Bronchial epithelial cell (primary cell): ENCODE measurements around the gene TEPSIN. TPM values are rescaled to one million over a fixed set of nuclear protein-coding genes. Genes with fewer than 3 reads are reported as not detected.
A peak's percentile ranks its signal among the peaks of the same experiment; 100 is the strongest.

Experiments
- DNase-seq: peaks from one replicate; pipeline ENCODE4 v3.0.0-alpha.2; 2010; ENCODE audit warnings: low read depth
- FAIRE-seq: peaks from 2 replicates; lab custom pipeline; 2011; peaks lifted over from hg19 to GRCh38; lab: Jason Lieb, UNC
- H3K27me3 ChIP-seq: 2 replicates; pipeline ENCODE4 v1.5.1; 2011; ENCODE audit warnings: low read length; ENCODE audit not compliant: control insufficient read depth, insufficient read depth
- H3K36me3 ChIP-seq: 2 replicates; pipeline ENCODE4 v1.5.1; 2011; ENCODE audit warnings: low read length; ENCODE audit not compliant: control insufficient read depth, insufficient read depth
- H3K4me3 ChIP-seq: 2 replicates; pipeline ENCODE4 v1.5.1; 2011; ENCODE audit warnings: mild to moderate bottlenecking, low read depth, low read length, control low read depth
- CTCF ChIP-seq: IDR thresholded peaks from 2 replicates; pipeline ENCODE4 v1.5.1; 2011; ENCODE audit warnings: mild to moderate bottlenecking, moderate library complexity, low read length, control low read depth, inconsistent platforms; ENCODE audit not compliant: insufficient read depth, severe bottlenecking
- total RNA-seq: library from RNA; depleted of rRNA; stranded (reverse); fragments of >200 nt; gene quantifications from 2 replicates; pipeline ENCODE4 v1.2.1, GENCODE V29; 2014

TEPSIN gene
- total RNA-seq, 1 donor from 2014 or later = 5.8 TPM

GRCh38 chr17:81273698-81274470 is 35.0 kb upstream of the TEPSIN start:
- DNase-seq (no peak), FAIRE-seq (no peak)
- Histone ChIP-seq H3K36me3 (peaks cover 35% of the 10 kb centered on the region), H3K4me3 (no peak overlapping the region), H3K27me3 (no peaks in the 10 kb centered on the region)
- no peak for TF ChIP-seq CTCF

GRCh38 chr17:81272616-81273015 is 33.8 kb upstream of the TEPSIN start:
- FAIRE-seq (no peak), DNase-seq (no peak)
- Histone ChIP-seq H3K36me3 (peaks cover 37% of the 10 kb centered on the region), H3K4me3 (no peak overlapping the region), H3K27me3 (no peaks in the 10 kb centered on the region)
- TF ChIP-seq CTCF = no peak

GRCh38 chr17:81271226-81271625 is 32.4 kb upstream of the TEPSIN start:
- FAIRE-seq = no peak
- TF ChIP-seq CTCF = no peak

GRCh38 chr17:81270279-81270678 is 31.4 kb upstream of the TEPSIN start:
- FAIRE-seq = peak; percentile 72
- peaks cover 31% of the 10 kb centered on the region for H3K36me3 ChIP-seq

More at GRCh38 chr17:81271226-81271625, 32.4 kb upstream of the TEPSIN start:
- Histone ChIP-seq H3K27me3 (no peaks in the 10 kb centered on the region), H3K36me3 (peaks cover 31% of the 10 kb centered on the region), H3K4me3 (no peak overlapping the region)
- no peak for DNase-seq

GRCh38 chr17:81267390-81268067 is 28.7 kb upstream of the TEPSIN start:
- Histone ChIP-seq H3K27me3 (no peaks in the 10 kb centered on the region), H3K4me3 (no peak overlapping the region), H3K36me3 (peaks cover 28% of the 10 kb centered on the region)
- FAIRE-seq = no peak
- TF ChIP-seq CTCF = no peak
- DNase-seq = no peak

More at GRCh38 chr17:81270279-81270678, 31.4 kb upstream of the TEPSIN start:
- no peak for DNase-seq
- no peak overlapping the region for H3K4me3 ChIP-seq
- no peak for TF ChIP-seq CTCF
- no peaks in the 10 kb centered on the region for H3K27me3 ChIP-seq
